Activated CD4-positive, alpha-beta memory T cell treated with anti-CD3 and anti-CD28 coated beads for 36 hours (primary cell): Measurements from ENCODE around the gene ACOT13. TPM values are rescaled to one million over a fixed set of nuclear protein-coding genes. Genes with fewer than 3 reads are reported as not detected.
"Not testable (repeated sequence)": the region's sequence is repeated elsewhere in the genome, so short reads cannot be mapped to it uniquely, and the experiment has no call there.

Experiments used
- CTCF ChIA-PET: fragments of 350-600 bp; sonication (Branson Sonifier 250); formaldehyde crosslinking; loops from one replicate; lab custom pipeline; 2021; ENCODE audit warnings: antibody characterized with exemption, inconsistent platforms; lab: Charles Lee
- POLR2A ChIA-PET: fragments of 350-600 bp; sonication (Branson Sonifier 250); formaldehyde crosslinking; loops from one replicate; lab custom pipeline; 2021; ENCODE audit warnings: antibody characterized with exemption; lab: Charles Lee
- DNase-seq: peaks from one replicate; pipeline ENCODE4 v3.0.0-alpha.2; 2020
- H3K27ac Mint-ChIP-seq: one replicate; pipeline ENCODE4 v1.8.0; 2021; ENCODE audit warnings: mixed read lengths
- H3K27me3 Mint-ChIP-seq: one replicate; pipeline ENCODE4 v1.8.0; 2021; ENCODE audit warnings: mixed read lengths
- H3K36me3 Mint-ChIP-seq: one replicate; pipeline ENCODE4 v1.8.0; 2021; ENCODE audit warnings: mixed read lengths
- H3K4me1 Mint-ChIP-seq: one replicate; pipeline ENCODE4 v1.8.0; 2021; ENCODE audit warnings: low read depth, mixed read lengths
- H3K4me3 Mint-ChIP-seq: one replicate; pipeline ENCODE4 v1.8.0; 2021; ENCODE audit warnings: mild to moderate bottlenecking, mixed read lengths
- H3K9me3 Mint-ChIP-seq: one replicate; pipeline ENCODE4 v1.8.0; 2021; ENCODE audit warnings: mixed read lengths
- intact Hi-C: fragments of 100-400 bp; cut with micrococcal nuclease; formaldehyde crosslinking; loops from one replicate; pipeline ENCODE4 v1.15.1; 2023
- total RNA-seq, 2 experiments: library from RNA; stranded (reverse); gene quantifications; one replicate each; pipeline ENCODE4 v1.2.3, GENCODE V29; 2021

ACOT13 gene
- total RNA-seq, 2 experiments from 2014 or later, result 33.7 to 35.9 TPM

GRCh38 chr6:24678792-24679352 lies 12.0 kb downstream of the ACOT13 start:
- H3K36me3 Mint-ChIP-seq, CTCF ChIA-PET, H3K27me3 Mint-ChIP-seq, H3K4me3 Mint-ChIP-seq, POLR2A ChIA-PET, intact Hi-C loops, H3K27ac Mint-ChIP-seq, H3K9me3 Mint-ChIP-seq, H3K4me1 Mint-ChIP-seq, DNase-seq: not testable (repeated sequence)

- Mint-ChIP-seq H3K4me3 (no peak overlapping the region), H3K27ac (no peak overlapping the region), H3K4me1 (no peaks in the 10 kb centered on the region), H3K36me3 (peaks cover 1% of the 10 kb centered on the region), H3K9me3 (no peaks in the 10 kb centered on the region), H3K27me3 (no peaks in the 10 kb centered on the region)
- CTCF ChIA-PET, result interaction anchor here (1.4 kb wide), 1 partner anchor 100 kb away, joined by 3 read pairs; no protein-coding TSS in a partner anchor
- POLR2A ChIA-PET, result no interaction called here
- intact Hi-C loops, result no loop called here
- no peak for DNase-seq
Measured at GRCh38 chr6:24680582-24680981, 13.7 kb downstream of the ACOT13 start.

- ChIA-PET POLR2A (no interaction called here), CTCF (interaction anchor here (2.5 kb wide), 1 partner anchor 102 kb away, joined by 15 read pairs; no protein-coding TSS in a partner anchor)
- intact Hi-C loops, result no loop called here
- H3K27me3 Mint-ChIP-seq, result no peaks in the 10 kb centered on the region
- H3K27ac Mint-ChIP-seq, result no peak overlapping the region
- H3K4me3 Mint-ChIP-seq, result no peak overlapping the region
- no peak for DNase-seq
- no peaks in the 10 kb centered on the region for H3K9me3 Mint-ChIP-seq
- H3K4me1 Mint-ChIP-seq, result no peaks in the 10 kb centered on the region
- H3K36me3 Mint-ChIP-seq, result peaks cover 4% of the 10 kb centered on the region
Measured at GRCh38 chr6:24683297-24684296, 16.7 kb downstream of the ACOT13 start.

GRCh38 chr6:24686408-24686807 lies 19.5 kb downstream of the ACOT13 start:
- POLR2A ChIA-PET, result no interaction called here
- DNase-seq, result no peak
- no peaks in the 10 kb centered on the region for H3K27me3 Mint-ChIP-seq
- H3K4me1 Mint-ChIP-seq, result peaks cover 6% of the 10 kb centered on the region
- H3K27ac Mint-ChIP-seq, result no peak overlapping the region
- CTCF ChIA-PET, result interaction anchor here (1.7 kb wide), 1 partner anchor 105 kb away, joined by 5 read pairs; no protein-coding TSS in a partner anchor
- H3K4me3 Mint-ChIP-seq, result no peak overlapping the region
- peaks cover 4% of the 10 kb centered on the region for H3K36me3 Mint-ChIP-seq
- intact Hi-C loops, result no loop called here
- H3K9me3 Mint-ChIP-seq, result no peaks in the 10 kb centered on the region

- no peak for DNase-seq
- Mint-ChIP-seq H3K4me3 (no peak overlapping the region), H3K36me3 (peaks cover 3% of the 10 kb centered on the region), H3K9me3 (no peaks in the 10 kb centered on the region), H3K27me3 (no peaks in the 10 kb centered on the region), H3K27ac (no peak overlapping the region), H3K4me1 (peaks cover 11% of the 10 kb centered on the region)
- intact Hi-C loops, result no loop called here
- POLR2A ChIA-PET, result no interaction called here
- CTCF ChIA-PET, result interaction anchor here (1.7 kb wide), 1 partner anchor 106 kb away, joined by 5 read pairs; no protein-coding TSS in a partner anchor
Measured at GRCh38 chr6:24686946-24687345, 20.1 kb downstream of the ACOT13 start.

- intact Hi-C loops, result loop anchor here (10.0 kb wide), 1 partner anchor 195 kb away; the partner anchor contains the start of gene ALDH5A1
- CTCF ChIA-PET, result interaction anchor here (0.6 to 6.0 kb wide), 2 partner anchors 107 to 1313 kb away, joined by 3 to 62 read pairs; no protein-coding TSS in a partner anchor
- Mint-ChIP-seq H3K4me1 (peaks cover 18% of the 10 kb centered on the region), H3K9me3 (no peaks in the 10 kb centered on the region), H3K4me3 (no peak overlapping the region), H3K27me3 (no peaks in the 10 kb centered on the region), H3K27ac (no peak overlapping the region), H3K36me3 (peaks cover 3% of the 10 kb centered on the region)
- POLR2A ChIA-PET, result no interaction called here
- DNase-seq, result no peak
Measured at GRCh38 chr6:24689964-24690363, 23.1 kb downstream of the ACOT13 start.

GRCh38 chr6:24690593-24690992 lies 23.7 kb downstream of the ACOT13 start:
- peaks cover 20% of the 10 kb centered on the region for H3K4me1 Mint-ChIP-seq
- no peak overlapping the region for H3K4me3 Mint-ChIP-seq
- CTCF ChIA-PET, result interaction anchor here (6.0 kb wide), 1 partner anchor 108 kb away, joined by 62 read pairs; no protein-coding TSS in a partner anchor
- peaks cover 3% of the 10 kb centered on the region for H3K36me3 Mint-ChIP-seq
- no peaks in the 10 kb centered on the region for H3K27me3 Mint-ChIP-seq
- intact Hi-C loops, result loop anchor here (10.0 kb wide), 1 partner anchor 196 kb away; the partner anchor contains the start of gene ALDH5A1
- no peak overlapping the region for H3K27ac Mint-ChIP-seq
- POLR2A ChIA-PET, result no interaction called here
- no peaks in the 10 kb centered on the region for H3K9me3 Mint-ChIP-seq
- no peak for DNase-seq

GRCh38 chr6:24691550-24691949 lies 24.7 kb downstream of the ACOT13 start:
- intact Hi-C loops, result loop anchor here (10.0 kb wide), 1 partner anchor 197 kb away; the partner anchor contains the start of gene ALDH5A1
- no peak overlapping the region for H3K4me3 Mint-ChIP-seq

GRCh38 chr6:24692003-24692402 lies 25.1 kb downstream of the ACOT13 start:
- DNase-seq, result no peak
- ChIA-PET POLR2A (no interaction called here), CTCF (interaction anchor here (0.8 to 6.0 kb wide), 2 partner anchors 109 to 112 kb away, joined by 3 to 62 read pairs; no protein-coding TSS in a partner anchor)
- Mint-ChIP-seq H3K27ac (no peak overlapping the region), H3K27me3 (no peaks in the 10 kb centered on the region), H3K4me1 (peaks cover 29% of the 10 kb centered on the region), H3K4me3 (no peak overlapping the region), H3K9me3 (no peaks in the 10 kb centered on the region), H3K36me3 (peaks cover 3% of the 10 kb centered on the region)
- intact Hi-C loops, result loop anchor here (10.0 kb wide), 1 partner anchor 197 kb away; the partner anchor contains the start of gene ALDH5A1

More at GRCh38 chr6:24691550-24691949, 24.7 kb downstream of the ACOT13 start:
- peaks cover 3% of the 10 kb centered on the region for H3K36me3 Mint-ChIP-seq
- peaks cover 29% of the 10 kb centered on the region for H3K4me1 Mint-ChIP-seq
- ChIA-PET CTCF (interaction anchor here (0.8 to 6.0 kb wide), 2 partner anchors 108 to 112 kb away, joined by 3 to 62 read pairs; no protein-coding TSS in a partner anchor), POLR2A (no interaction called here)
- no peaks in the 10 kb centered on the region for H3K27me3 Mint-ChIP-seq
- H3K27ac Mint-ChIP-seq, result no peak overlapping the region
- no peak for DNase-seq
- H3K9me3 Mint-ChIP-seq, result no peaks in the 10 kb centered on the region

GRCh38 chr6:24692415-24692814 lies 25.5 kb downstream of the ACOT13 start:
- ChIA-PET CTCF (interaction anchor here (6.0 kb wide), 1 partner anchor 109 kb away, joined by 62 read pairs; no protein-coding TSS in a partner anchor), POLR2A (no interaction called here)
- Mint-ChIP-seq H3K36me3 (peaks cover under 1% of the 10 kb centered on the region), H3K4me3 (no peak overlapping the region), H3K4me1 (peaks cover 29% of the 10 kb centered on the region), H3K27me3 (no peaks in the 10 kb centered on the region), H3K9me3 (no peaks in the 10 kb centered on the region), H3K27ac (no peak overlapping the region)
- intact Hi-C loops, result loop anchor here (10.0 kb wide), 1 partner anchor 198 kb away; the partner anchor contains the start of gene ALDH5A1
- DNase-seq, result no peak

GRCh38 chr6:24692848-24693592 lies 26.1 kb downstream of the ACOT13 start:
- no peak overlapping the region for H3K27ac Mint-ChIP-seq
- ChIA-PET CTCF (interaction anchor here (6.0 kb wide), 1 partner anchor 110 kb away, joined by 62 read pairs; no protein-coding TSS in a partner anchor), POLR2A (no interaction called here)
- peaks cover 2% of the 10 kb centered on the region for H3K36me3 Mint-ChIP-seq
- H3K4me1 Mint-ChIP-seq, result peaks cover 31% of the 10 kb centered on the region
- H3K9me3 Mint-ChIP-seq, result no peaks in the 10 kb centered on the region
- intact Hi-C loops, result loop anchor here (10.0 kb wide), 1 partner anchor 198 kb away; the partner anchor contains the start of gene ALDH5A1
- DNase-seq, result no peak
- H3K4me3 Mint-ChIP-seq, result no peak overlapping the region
- H3K27me3 Mint-ChIP-seq, result no peaks in the 10 kb centered on the region
